Measurements from ENCODE around the gene LCP2. TPM values are rescaled to one million over a fixed set of nuclear protein-coding genes. Genes with fewer than 3 reads are reported as not detected.

Gene LCP2
- total and polyA plus RNA-seq, 2 of the 8 experiments (the other 6 are each of a cell fraction or from before 2014, with no cell fraction given): 0.26 to 0.33 TPM

- POLR2A ChIA-PET (ENCODE audit: partially characterized antibody): interaction anchor here (0.8 kb wide), 1 partner anchor 23 kb away, joined by 3 read pairs; no protein-coding TSS in a partner anchor
- no peak overlapping the region for H3K4me3 ChIP-seq (ENCODE audit: extremely low read depth in 1 of 4, insufficient read depth in 2 of 4, low read depth in 3 of 4, low read length in 4 of 4)
- no peak overlapping the region for H2AFZ ChIP-seq (ENCODE audit: low read length)
- H3K23me2 ChIP-seq (ENCODE audit: low read depth, low read length): no peaks in the 10 kb centered on the region
- 93% methylated on average over 7 of the region's 7 CpGs; no CpG with 5 or more reads in 1 of the 2 experiments for WGBS, 2 experiments (ENCODE audit: extremely low coverage in 1 of 2, insufficient coverage in 1 of 2, insufficient read length in 1 of 2, insufficient replicate concordance in 2 of 2, low coverage in 1 of 2, low lambda C conversion rate in 2 of 2, missing lambda C conversion rate in 1 of 2)
- CTCF ChIA-PET (ENCODE audit: partially characterized antibody): interaction anchor here (0.5 to 6.1 kb wide), 25 partner anchors 9 to 357 kb away, joined by 3 to 78 read pairs (median 5); no protein-coding TSS in a partner anchor
- DNase-seq (ENCODE audit: low read depth in 1 of 2, low spot score in 2 of 2): no peak
- H2BK12ac ChIP-seq (ENCODE audit: low read depth, low read length): no peak overlapping the region
- H2BK5ac ChIP-seq (ENCODE audit: low read depth, low read length): no peak overlapping the region
- H2BK15ac ChIP-seq (ENCODE audit: low read length): peak overlapping the region; percentile 76
- no peak overlapping the region for H4K5ac ChIP-seq (ENCODE audit: insufficient read length, low read depth, low read length)
- H3K9me3 ChIP-seq (ENCODE audit: insufficient read depth in 2 of 2, low read depth in 1 of 2, low read length in 1 of 2): no peaks in the 10 kb centered on the region
- H3K4ac ChIP-seq (replicated peaks; ENCODE audit: insufficient read length, low read depth, low read length): no peak overlapping the region
- H2BK20ac ChIP-seq (ENCODE audit: low read length): no peak overlapping the region
- H3K4me1 ChIP-seq (replicated peaks in 1 of 4; ENCODE audit: control insufficient read depth in 3 of 4, insufficient read depth in 4 of 4, low read length in 3 of 4): peaks cover 6 to 12% (median 10%) of the 10 kb centered on the region in 4 experiments; a peak in 4 of 7 replicates
- H3K27ac ChIP-seq (ENCODE audit: low read depth, low read length): no peak overlapping the region
- no peak overlapping the region for H4K8ac ChIP-seq (ENCODE audit: extremely low read depth, insufficient read depth, low read length)
- H3K36me3 ChIP-seq (ENCODE audit: control insufficient read depth in 2 of 4, insufficient read depth in 4 of 4, low read length in 3 of 4): no peaks in the 10 kb centered on the region
- H3K79me2 ChIP-seq (ENCODE audit: control insufficient read depth in 1 of 2, insufficient read depth in 2 of 2, low read length in 2 of 2): no peaks in the 10 kb centered on the region
- H3K27me3 ChIP-seq (replicated peaks in 1 of 4; ENCODE audit: control insufficient read depth in 3 of 4, extremely low read depth in 1 of 4, insufficient read depth in 3 of 4, low read length in 3 of 4): no peaks in the 10 kb centered on the region; a peak in 1 of 7 replicates
- no peak overlapping the region for H2BK120ac ChIP-seq (replicated peaks; ENCODE audit: low read depth, low read length)
- no peak overlapping the region for H3K23ac ChIP-seq (ENCODE audit: insufficient read length)
- peaks cover 0 to 2% of the 10 kb centered on the region in 2 experiments for H4K20me1 ChIP-seq (replicated peaks in 1 of 2; ENCODE audit: control insufficient read depth in 1 of 2, insufficient read depth in 2 of 2, low read length in 2 of 2)
- H3K9ac ChIP-seq (replicated peaks in 1 of 4; ENCODE audit: extremely low read depth in 1 of 4, low read depth in 3 of 4, low read length in 3 of 4): no peak overlapping the region
- H3K18ac ChIP-seq (ENCODE audit: extremely low read depth, low read length): no peak overlapping the region
- H3K14ac ChIP-seq (ENCODE audit: insufficient read length): no peak overlapping the region
- no peak overlapping the region for H3K4me2 ChIP-seq (ENCODE audit: insufficient read depth in 1 of 2, low read depth in 2 of 2, low read length in 2 of 2)
- H2AK5ac ChIP-seq (ENCODE audit: low read depth, low read length): 0 out of 2 replicates have a peak overlapping the region, but pooled peaks have one; percentile 20
- FAIRE-seq: no peak
- no peaks in the 10 kb centered on the region for H3K79me1 ChIP-seq (ENCODE audit: low read depth, low read length)
- no peak overlapping the region for H3K56ac ChIP-seq (replicated peaks; ENCODE audit: insufficient read length, low read depth, low read length)
- no peak overlapping the region for H4K91ac ChIP-seq (replicated peaks; ENCODE audit: insufficient read length, low read length)
- TF ChIP-seq POU5F1 (IDR thresholded peaks at IDR 0.05; ENCODE audit: low read depth, low read length) (no peak), BRCA1 (IDR thresholded peaks at IDR 0.05; ENCODE audit: low read depth, low read length) (no peak), FOSL1 (IDR thresholded peaks at IDR 0.05; ENCODE audit: insufficient read depth, low read depth, low read length) (no peak), RXRA (IDR thresholded peaks at IDR 0.05; ENCODE audit: insufficient read depth, low read depth, low read length) (no peak), CEBPB (IDR thresholded peaks at IDR 0.05; ENCODE audit: low read depth, low read length) (no peak), GTF2F1 (IDR thresholded peaks at IDR 0.05; ENCODE audit: borderline replicate concordance, low read depth, low read length) (no peak), NRF1 (IDR thresholded peaks at IDR 0.05; ENCODE audit: low read depth, low read length) (no peak), SUZ12 (IDR thresholded peaks at IDR 0.05; ENCODE audit: low read length) (no peak), SAP30 (IDR thresholded peaks at IDR 0.05; ENCODE audit: insufficient read depth, insufficient replicate concordance, low read length) (no peak), USF2 (IDR thresholded peaks at IDR 0.05; ENCODE audit: low read length) (no peak), TCF12 (IDR thresholded peaks at IDR 0.05; ENCODE audit: low read depth, low read length) (no peak), CHD2 (IDR thresholded peaks at IDR 0.05; ENCODE audit: low read length) (no peak)
Measured at GRCh38 chr5:170269579-170269978, 28.0 kb downstream of the LCP2 start.

All from H1 (cell line).